ENCODE results near the gene SF3B5.

DNA sequence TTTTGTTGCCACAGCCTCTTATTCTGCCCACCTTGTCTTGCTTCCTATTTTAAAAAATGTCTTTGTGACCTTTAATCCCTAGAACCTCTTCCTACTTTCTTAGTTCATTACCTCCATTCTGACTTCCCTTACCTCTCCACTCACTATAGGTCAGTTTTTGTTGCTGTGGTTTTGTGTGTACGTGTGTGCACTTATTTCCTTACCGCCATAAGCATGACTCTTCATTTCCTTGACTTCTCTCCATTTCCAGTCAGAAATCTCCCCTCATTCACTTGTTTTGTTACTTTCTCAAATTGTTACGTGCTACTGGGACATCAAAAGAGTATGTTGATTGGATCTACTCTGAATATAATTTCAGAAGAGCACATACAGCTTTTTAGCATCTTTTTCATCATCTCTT is 26.6 kb downstream of the SF3B5 start:
- TF ChIP-seq, protein P1, sequence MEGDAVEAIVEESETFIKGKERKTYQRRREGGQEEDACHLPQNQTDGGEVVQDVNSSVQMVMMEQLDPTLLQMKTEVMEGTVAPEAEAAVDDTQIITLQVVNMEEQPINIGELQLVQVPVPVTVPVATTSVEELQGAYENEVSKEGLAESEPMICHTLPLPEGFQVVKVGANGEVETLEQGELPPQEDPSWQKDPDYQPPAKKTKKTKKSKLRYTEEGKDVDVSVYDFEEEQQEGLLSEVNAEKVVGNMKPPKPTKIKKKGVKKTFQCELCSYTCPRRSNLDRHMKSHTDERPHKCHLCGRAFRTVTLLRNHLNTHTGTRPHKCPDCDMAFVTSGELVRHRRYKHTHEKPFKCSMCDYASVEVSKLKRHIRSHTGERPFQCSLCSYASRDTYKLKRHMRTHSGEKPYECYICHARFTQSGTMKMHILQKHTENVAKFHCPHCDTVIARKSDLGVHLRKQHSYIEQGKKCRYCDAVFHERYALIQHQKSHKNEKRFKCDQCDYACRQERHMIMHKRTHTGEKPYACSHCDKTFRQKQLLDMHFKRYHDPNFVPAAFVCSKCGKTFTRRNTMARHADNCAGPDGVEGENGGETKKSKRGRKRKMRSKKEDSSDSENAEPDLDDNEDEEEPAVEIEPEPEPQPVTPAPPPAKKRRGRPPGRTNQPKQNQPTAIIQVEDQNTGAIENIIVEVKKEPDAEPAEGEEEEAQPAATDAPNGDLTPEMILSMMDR (conservative IDR thresholded peaks at IDR 0.05; ENCODE audit: low read depth, low read length) = no peak
- no peak for TF ChIP-seq EZH2 (IDR thresholded peaks at IDR 0.05; ENCODE audit: low read length, unreplicated experiment)

Data from PC-3 (cell line).